ENCODE results near the gene AP5B1. TPM values are rescaled to one million over a fixed set of nuclear protein-coding genes. Genes with fewer than 3 reads are reported as not detected.

The AP5B1 gene
- total and polyA plus RNA-seq, 9 of the 15 experiments (the other 6 are each of a cell fraction or from before 2014, with no cell fraction given): 0.51 to 24.2 (median 5.1) TPM

- TF ChIP-seq MEF2D (tag; conservative IDR thresholded peaks at IDR 0.05; ENCODE audit: low read depth): 0 out of 2 replicates have a peak, but pooled peaks have one; percentile 19
- TF ChIP-seq STAG1 (CRISPR knock-in tag; IDR thresholded peaks at IDR 0.05; ENCODE audit: borderline replicate concordance): no peak
- TF ChIP-seq ELF1 (tag; IDR thresholded peaks at IDR 0.05): no peak
- TF ChIP-seq USF1 (CRISPR knock-in tag; IDR thresholded peaks at IDR 0.05): peak; percentile 64
- no peak for TF ChIP-seq HMGN3 (IDR thresholded peaks at IDR 0.05; ENCODE audit: borderline replicate concordance, extremely low read depth, insufficient read length, low read depth, low read length)
- no peak for TF ChIP-seq SLC30A9 (CRISPR knock-in tag; IDR thresholded peaks at IDR 0.05)
- TF ChIP-seq POLR2AphosphoS5 (IDR thresholded peaks at IDR 0.05; ENCODE audit: control insufficient read depth, insufficient read depth, low read depth, low read length): no peak
- TF ChIP-seq MYC (IDR thresholded peaks at IDR 0.05; ENCODE audit: low read depth, low read length): no peak
- TF ChIP-seq MYC (CRISPR knock-in tag; IDR thresholded peaks at IDR 0.05; ENCODE audit: borderline replicate concordance, low read depth): no peak
- no peak for TF ChIP-seq NCOR1 (IDR thresholded peaks at IDR 0.05)
- TF ChIP-seq TCF7 (IDR thresholded peaks at IDR 0.05; ENCODE audit: borderline replicate concordance): no peak
- no peak for TF ChIP-seq CGGBP1 (CRISPR knock-in tag; IDR thresholded peaks at IDR 0.05)
- TF ChIP-seq ZSCAN29 (IDR thresholded peaks at IDR 0.05): no peak
- TF ChIP-seq ZNF655 (CRISPR knock-in tag; IDR thresholded peaks at IDR 0.05): no peak
- no peak for TF ChIP-seq ATF1 (CRISPR knock-in tag; IDR thresholded peaks at IDR 0.05)
- no peak for TF ChIP-seq ATF1 (tag; IDR thresholded peaks at IDR 0.05)
- TF ChIP-seq XRCC4 (IDR thresholded peaks at IDR 0.05; ENCODE audit: extremely low read depth, insufficient read depth, insufficient read length): no peak
- no peak for TF ChIP-seq GABPB1 (CRISPR knock-in tag; IDR thresholded peaks at IDR 0.05)
- TF ChIP-seq RBM14 (IDR thresholded peaks at IDR 0.05; ENCODE audit: borderline replicate concordance, insufficient read depth, low read depth, low read length): no peak
- no peak for TF ChIP-seq SMAD4 (CRISPR knock-in tag; conservative IDR thresholded peaks at IDR 0.05)
- TF ChIP-seq SPI1 (IDR thresholded peaks at IDR 0.05; ENCODE audit: borderline replicate concordance, low read depth, low read length): no peak
- peak; percentile 78 for TF ChIP-seq CEBPG (CRISPR knock-in tag; IDR thresholded peaks at IDR 0.05)
- no peak for TF ChIP-seq CEBPG (tag; conservative IDR thresholded peaks at IDR 0.05 in 1 of 2, IDR thresholded peaks at IDR 0.05 in 1 of 2)
- TF ChIP-seq MAFK (IDR thresholded peaks at IDR 0.05; ENCODE audit: low read length): no peak
Observed at GRCh38 chr11:65810046-65810868, 29.5 kb upstream of the AP5B1 start (continued).
